HCT116 (cell line): Measurements from ENCODE around the gene ADARB2. TPM values are rescaled to one million over a fixed set of nuclear protein-coding genes. Genes with fewer than 3 reads are reported as not detected.

ENCODE experiments used
- ATAC-seq: fragments of 200-7000 bp; cut with Tn5 transposase; 2 replicates; pipeline ENCODE4 v1.9.1; 2020; ENCODE audit warnings: mild to moderate bottlenecking, moderate library complexity
- BruUV-seq: library from RNA; stranded (reverse); fragments of 400-500 nt; replicated peaks from 2 replicates; lab custom pipeline; 2021; lab: Mats Ljungman, UMichigan
- CTCF ChIA-PET: fragments of 300-600 bp; sonication (Branson Sonifier 250); formaldehyde crosslinking; loops from one replicate; lab custom pipeline; 2021; ENCODE audit warnings: antibody characterized with exemption; lab: Charles Lee
- POLR2A ChIA-PET: fragments of 300-600, 350-600 bp; sonication (Branson Sonifier 250); formaldehyde crosslinking; loops from one replicate; lab custom pipeline; 2021; ENCODE audit warnings: antibody characterized with exemption; lab: Charles Lee
- RAD21 ChIA-PET, 2 experiments: fragments of 300-600 bp; sonication (Branson Sonifier 250); formaldehyde crosslinking; loops; one replicate each; lab custom pipeline; 2023; ENCODE audit warnings: low total read pairs in 2 of 2; ENCODE audit not compliant: uncharacterized antibody in 2 of 2, unreplicated experiment in 2 of 2, low non-redundant PET in 1 of 2; lab: Charles Lee
- DNase-seq: peaks from one replicate; pipeline ENCODE4 v3.0.0-alpha.2; 2010; ENCODE audit warnings: low read depth, low spot score
- H2AFZ ChIP-seq: fragments of 200-600 bp; shearing (Covaris generic), sonication (generic); 2 replicates; pipeline ENCODE4 v1.6.1; 2017; ENCODE audit warnings: low read depth, mixed run types, mixed read lengths, antibody characterized with exemption, low read length; ENCODE audit not compliant: poor library complexity, severe bottlenecking
- H3K27ac ChIP-seq: 2 replicates; pipeline ENCODE4 v1.5.1; 2012; ENCODE audit warnings: low read depth, low read length
- H3K27me3 ChIP-seq: fragments of 200-600 bp; sonication (generic); 2 replicates; pipeline ENCODE4 v1.6.1; 2016; ENCODE audit warnings: mixed run types, low read length, mixed read lengths; ENCODE audit not compliant: insufficient read depth
- H3K36me3 ChIP-seq, 2 experiments: fragments of 200-500 bp in 1 of 2; fragments of 200-600 bp in 1 of 2; sonication (Bioruptor generic) in 1 of 2; sonication (generic) in 1 of 2; 2 replicates each; pipeline versions ENCODE4 v1.5.1 to v1.6.1; 2014 to 2016; ENCODE audit warnings: low read length in 2 of 2, inconsistent platforms in 1 of 2, mixed read lengths in 1 of 2, mixed run types in 1 of 2; ENCODE audit not compliant: insufficient read depth in 2 of 2, control insufficient read depth in 1 of 2
- H3K4me1 ChIP-seq, 2 experiments: fragments of 200-600 bp in 1 of 2; sonication (generic) in 1 of 2; 2 replicates each; pipeline versions ENCODE4 v1.5.1 to v1.6.1; 2012 to 2017; ENCODE audit warnings: low read length in 2 of 2, inconsistent platforms in 1 of 2, mild to moderate bottlenecking in 1 of 2, mixed read lengths in 1 of 2, mixed run types in 1 of 2, moderate library complexity in 1 of 2; ENCODE audit not compliant: insufficient read depth in 2 of 2, control insufficient read depth in 1 of 2
- H3K4me2 ChIP-seq: fragments of 200-600 bp; sonication (generic); 2 replicates; pipeline ENCODE4 v1.6.1; 2017; ENCODE audit warnings: mixed run types, low read length, mixed read lengths
- H3K4me3 ChIP-seq, 2 experiments: fragments of 200-600 bp in 1 of 2; sonication (generic) in 1 of 2; replicated peaks in 1 of 2; 2 replicates each; pipeline ENCODE4 v1.5.1; 2011 to 2016; ENCODE audit warnings: low read length in 2 of 2, control low read depth in 1 of 2, low read depth in 1 of 2, mild to moderate bottlenecking in 1 of 2, mixed read lengths in 1 of 2, mixed run types in 1 of 2
- H3K79me2 ChIP-seq: fragments of 200-600 bp; sonication (generic); 2 replicates; pipeline ENCODE4 v1.6.1; 2017; ENCODE audit warnings: mild to moderate bottlenecking, mixed run types, low read length, moderate library complexity, mixed read lengths; ENCODE audit not compliant: insufficient read depth
- H3K9ac ChIP-seq: fragments of 200-600 bp; sonication (generic); 2 replicates; pipeline ENCODE4 v1.6.1; 2016; ENCODE audit warnings: low read length, mixed read lengths
- H3K9me2 ChIP-seq: fragments of 200-600 bp; sonication (generic), shearing (Covaris generic); 2 replicates; pipeline ENCODE4 v1.6.1; 2017; ENCODE audit warnings: mixed run types, mild to moderate bottlenecking, moderate library complexity; ENCODE audit not compliant: insufficient read depth
- H3K9me3 ChIP-seq, 2 experiments: fragments of 200-500 bp in 1 of 2; fragments of 200-600 bp in 1 of 2; sonication (Bioruptor generic) in 1 of 2; sonication (generic) in 1 of 2; 2 replicates each; pipeline ENCODE4 v1.6.1; 2014 to 2017; ENCODE audit warnings: low read length in 2 of 2, mixed read lengths in 2 of 2, inconsistent platforms in 1 of 2, low read depth in 1 of 2, mild to moderate bottlenecking in 1 of 2, mixed run types in 1 of 2, moderate library complexity in 1 of 2; ENCODE audit not compliant: control insufficient read depth in 1 of 2, insufficient read depth in 1 of 2
- H4K20me1 ChIP-seq: fragments of 200-600 bp; sonication (generic), shearing (Covaris generic); 2 replicates; pipeline ENCODE4 v1.6.1; 2017; ENCODE audit warnings: mixed run types, mild to moderate bottlenecking, moderate library complexity; ENCODE audit not compliant: insufficient read depth
- CBX3 ChIP-seq: IDR thresholded peaks from 2 replicates; pipeline ENCODE4 v1.6.1; 2012; ENCODE audit warnings: low read depth
- CTCF ChIP-seq, 3 experiments: fragments of 200-600 bp in 1 of 3; sonication (generic) in 1 of 3; IDR thresholded peaks in 2 of 3; conservative IDR thresholded peaks in 1 of 3; 2 replicates each; pipeline ENCODE4 v1.5.1; 2012 to 2017; ENCODE audit warnings: low read depth in 2 of 3, low read length in 2 of 3, antibody characterized with exemption in 1 of 3, borderline replicate concordance in 1 of 3, control low read depth in 1 of 3, mild to moderate bottlenecking in 1 of 3, mixed read lengths in 1 of 3, mixed run types in 1 of 3, moderate library complexity in 1 of 3; ENCODE audit not compliant: insufficient read depth in 1 of 3
- EGR1 ChIP-seq: IDR thresholded peaks from 2 replicates; pipeline ENCODE4 v1.6.1; 2012; ENCODE audit warnings: low read depth
- EZH2 ChIP-seq: fragments of 200-600 bp; sonication (generic); IDR thresholded peaks from 2 replicates; pipeline ENCODE4 v1.6.1; 2017; ENCODE audit warnings: antibody characterized with exemption, mixed run types
- EZH2phosphoT487 ChIP-seq: fragments of 200-600 bp; IDR thresholded peaks from 2 replicates; pipeline ENCODE4 v1.6.1; 2018; ENCODE audit warnings: antibody characterized with exemption, borderline replicate concordance
- FOSL1 ChIP-seq: IDR thresholded peaks from 2 replicates; pipeline ENCODE4 v1.6.1; 2012; ENCODE audit warnings: low read depth
- JUND ChIP-seq: IDR thresholded peaks from 2 replicates; pipeline ENCODE4 v1.6.1; 2012
- POLR2A ChIP-seq: IDR thresholded peaks from 2 replicates; pipeline ENCODE4 v1.7.0; 2011; ENCODE audit warnings: borderline replicate concordance; ENCODE audit not compliant: insufficient read depth, insufficient read length; ENCODE audit errors: extremely low read depth
- SP1 ChIP-seq: IDR thresholded peaks from 2 replicates; pipeline ENCODE4 v1.6.1; 2012; ENCODE audit warnings: low read depth
- SRF ChIP-seq: IDR thresholded peaks from 2 replicates; pipeline ENCODE4 v1.6.1; 2012; ENCODE audit warnings: low read depth
- TCF7L2 ChIP-seq: IDR thresholded peaks from 2 replicates; pipeline ENCODE4 v1.7.0; 2011; ENCODE audit warnings: borderline replicate concordance, inconsistent platforms; ENCODE audit not compliant: insufficient read depth, insufficient read length; ENCODE audit errors: extremely low read depth
- YY1 ChIP-seq: IDR thresholded peaks from 2 replicates; pipeline ENCODE4 v1.6.1; 2011; ENCODE audit warnings: low read length, low read depth, moderate library complexity, mild to moderate bottlenecking; ENCODE audit not compliant: insufficient replicate concordance; ENCODE audit errors: extremely low read depth
- ZFX ChIP-seq: fragments of 450-650 bp; IDR thresholded peaks from 2 replicates; pipeline ENCODE4 v1.6.1; 2017
- ZNF274 ChIP-seq: fragments of 200-500 bp; sonication (Bioruptor generic); IDR thresholded peaks from 2 replicates; pipeline ENCODE4 v1.6.1; 2014; ENCODE audit warnings: mild to moderate bottlenecking, low read depth, low read length, inconsistent platforms
- intact Hi-C: fragments of 100-400 bp; cut with micrococcal nuclease; formaldehyde crosslinking; loops from 2 replicates; pipeline ENCODE4 v1.10.0; 2022
- total RNA-seq: library from RNA; stranded (reverse); gene quantifications from one replicate; pipeline ENCODE4 v1.2.1, GENCODE V29; 2021; ENCODE audit not compliant: unreplicated experiment

The ADARB2 gene
- total RNA-seq, 1 experiment from 2014 or later: not detected

- Histone ChIP-seq H3K9ac (no peak overlapping the region), H3K36me3 (no peaks in the 10 kb centered on the region), H3K27ac (no peak overlapping the region), H3K27me3 (0 out of 2 replicates have a peak, but pooled peaks cover 4% of the 10 kb centered on the region), H3K9me3 (no peaks in the 10 kb centered on the region), H3K4me3 (no peak overlapping the region), H3K79me2 (no peaks in the 10 kb centered on the region), H2AFZ (no peak overlapping the region), H3K4me1 (no peaks in the 10 kb centered on the region), H3K4me2 (no peak overlapping the region), H4K20me1 (no peaks in the 10 kb centered on the region; the same call in 1 of the 2 replicates), H3K9me2 (no peaks in the 10 kb centered on the region)
- no peak for ATAC-seq
- CTCF ChIA-PET: interaction anchor here (1.4 kb wide), 1 partner anchor 24 kb away, joined by 3 read pairs; no protein-coding TSS in a partner anchor
- DNase-seq: no peak
- POLR2A ChIA-PET: no interaction called here
- intact Hi-C loops: no loop called here
- TF ChIP-seq FOSL1 (no peak), SRF (no peak), POLR2A (no peak), CBX3 (no peak), CTCF (IDR thresholded peaks at IDR 0.05 in 2 of 3, conservative IDR thresholded peaks at IDR 0.05 in 1 of 3; ENCODE audit: borderline replicate concordance in 1 of 3, insufficient read depth in 1 of 3, low read depth in 2 of 3, low read length in 2 of 3) (no peak), ZFX (no peak), JUND (no peak), EGR1 (no peak), ZNF274 (no peak), EZH2 (no peak), YY1 (no peak), EZH2phosphoT487 (no peak), TCF7L2 (no peak), SP1 (no peak)
- RAD21 ChIA-PET: no interaction called here
- BruUV-seq: no TSS peak
Measured at GRCh38 chr10:1393481-1393880, 343.8 kb downstream of the ADARB2 start.
